Epithelial cell of prostate (primary cell): ENCODE measurements around the gene MACIR.

Source experiments
- DNase-seq: peaks from one replicate; pipeline ENCODE4 v3.0.0-alpha.2; 2011; ENCODE audit warnings: low read depth, low spot score
- H3K27ac ChIP-seq: fragments of 450-650 bp; 2 replicates; pipeline ENCODE4 v1.5.1; 2017; ENCODE audit warnings: mild to moderate bottlenecking

MACIR gene

DNA sequence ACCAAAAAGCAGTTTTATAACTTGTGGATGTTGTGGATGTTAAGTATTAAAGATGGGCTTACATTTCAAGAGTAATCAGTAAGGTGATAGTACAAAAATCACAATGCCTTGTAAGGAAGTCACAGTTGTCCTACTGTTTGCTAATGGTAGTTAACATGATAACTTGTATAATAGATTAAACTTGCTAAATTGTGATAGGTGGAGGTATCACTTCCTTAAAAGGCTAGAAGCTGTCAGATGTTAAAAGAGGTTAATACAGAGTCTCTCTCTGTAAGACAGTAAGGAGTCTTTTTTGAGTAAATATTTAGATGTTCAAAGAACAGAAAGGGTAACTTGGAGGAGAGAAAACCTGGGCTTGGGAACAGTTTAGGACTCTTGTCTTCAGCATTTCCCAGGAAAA is 14.2 kb upstream of the MACIR start:
- DNase-seq: no peak
- no peak overlapping the region for H3K27ac ChIP-seq

- H3K27ac ChIP-seq: no peak overlapping the region
- no peak for DNase-seq
Observed at GRCh38 chr5:103245761-103246160, 12.8 kb upstream of the MACIR start.

- DNase-seq: no peak
- no peak overlapping the region for H3K27ac ChIP-seq
Observed at GRCh38 chr5:103247118-103247517, 11.4 kb upstream of the MACIR start.

- DNase-seq: no peak
- no peak overlapping the region for H3K27ac ChIP-seq
Observed at GRCh38 chr5:103249068-103249467, 9.5 kb upstream of the MACIR start.

- DNase-seq: no peak
- no peak overlapping the region for H3K27ac ChIP-seq
Observed at GRCh38 chr5:103254921-103255320, 3.6 kb upstream of the MACIR start.

DNA sequence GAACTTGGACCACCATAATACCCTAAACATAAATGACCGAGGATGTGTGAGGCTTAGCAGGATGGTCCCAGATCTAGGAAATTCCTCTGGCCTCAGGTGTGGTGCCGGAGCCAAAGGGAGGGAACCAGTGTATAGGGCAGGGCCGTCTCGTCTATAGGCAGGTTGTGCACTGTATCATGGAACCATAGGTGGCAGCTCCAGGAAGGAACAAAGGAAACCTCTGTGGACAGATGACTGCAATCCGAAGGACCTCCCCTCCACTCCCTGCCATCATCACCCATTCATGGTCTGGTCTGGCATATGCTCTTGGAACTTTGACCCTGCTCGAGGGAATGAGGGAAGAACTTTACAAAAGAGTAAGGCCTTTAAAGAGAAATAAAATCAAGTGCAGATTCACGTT is 2.9 kb upstream of the MACIR start:
- no peak for DNase-seq
- H3K27ac ChIP-seq: no peak overlapping the region

DNA sequence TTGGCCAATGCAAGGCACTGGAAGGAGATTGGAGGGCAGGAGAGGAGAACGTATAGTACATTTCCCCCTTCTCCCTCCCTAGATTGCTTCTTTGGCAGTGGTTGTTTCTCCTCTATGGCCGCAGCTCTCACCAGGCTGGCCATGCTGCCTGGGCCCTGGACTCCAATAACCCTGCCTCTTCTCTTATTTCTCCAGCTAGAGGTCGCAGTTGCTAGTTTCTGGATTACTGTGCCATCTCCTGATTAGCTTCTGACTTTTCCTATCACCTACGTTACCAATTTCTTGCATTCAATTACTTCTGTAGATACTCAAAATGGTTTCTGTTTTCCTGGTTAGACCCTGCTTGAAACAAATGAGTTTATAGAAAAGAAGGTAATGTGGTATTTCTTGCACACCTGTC is 2.4 kb upstream of the MACIR start:
- no peak for DNase-seq
- H3K27ac ChIP-seq: no peak overlapping the region

DNA sequence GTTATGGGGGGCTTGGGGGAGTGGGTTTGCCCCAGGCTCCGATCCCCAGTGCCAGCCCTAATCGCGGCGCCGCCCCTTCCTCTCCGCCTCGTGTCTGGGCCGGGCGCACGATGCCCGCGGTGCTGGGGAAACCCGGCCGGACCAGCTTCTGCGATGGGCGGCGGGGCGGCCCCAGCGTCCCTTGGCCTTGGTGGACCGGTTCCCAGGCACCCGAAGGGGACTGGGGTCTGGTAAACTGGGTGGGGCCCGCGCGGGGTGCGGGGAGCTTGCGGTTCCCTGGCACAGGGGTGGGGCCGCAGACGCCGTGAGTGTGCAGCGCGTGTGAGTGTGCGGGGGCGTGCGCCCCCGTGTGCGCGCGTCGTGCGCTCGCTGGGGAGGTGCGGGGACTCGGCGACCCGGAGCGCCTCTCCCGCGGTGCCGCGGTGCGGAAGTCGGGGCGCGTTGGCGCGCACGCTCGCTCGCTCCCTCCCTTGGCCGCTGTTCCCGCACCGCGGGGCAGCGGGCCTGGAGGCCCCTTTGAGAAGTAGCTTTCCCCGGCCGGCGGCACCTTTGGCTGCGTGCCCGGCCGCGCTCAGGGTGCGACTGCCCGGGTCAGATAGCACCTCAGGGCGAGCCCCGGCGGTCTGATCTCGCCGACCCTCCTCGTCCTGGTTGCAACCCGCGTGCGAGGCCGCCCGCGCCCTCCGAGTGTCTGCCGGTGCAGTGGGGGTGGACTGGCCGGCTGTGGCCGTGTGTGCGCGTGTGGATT is 568 bp downstream of the MACIR start:
- no peak for DNase-seq
- H3K27ac ChIP-seq: peak overlapping the region; percentile 64

DNA sequence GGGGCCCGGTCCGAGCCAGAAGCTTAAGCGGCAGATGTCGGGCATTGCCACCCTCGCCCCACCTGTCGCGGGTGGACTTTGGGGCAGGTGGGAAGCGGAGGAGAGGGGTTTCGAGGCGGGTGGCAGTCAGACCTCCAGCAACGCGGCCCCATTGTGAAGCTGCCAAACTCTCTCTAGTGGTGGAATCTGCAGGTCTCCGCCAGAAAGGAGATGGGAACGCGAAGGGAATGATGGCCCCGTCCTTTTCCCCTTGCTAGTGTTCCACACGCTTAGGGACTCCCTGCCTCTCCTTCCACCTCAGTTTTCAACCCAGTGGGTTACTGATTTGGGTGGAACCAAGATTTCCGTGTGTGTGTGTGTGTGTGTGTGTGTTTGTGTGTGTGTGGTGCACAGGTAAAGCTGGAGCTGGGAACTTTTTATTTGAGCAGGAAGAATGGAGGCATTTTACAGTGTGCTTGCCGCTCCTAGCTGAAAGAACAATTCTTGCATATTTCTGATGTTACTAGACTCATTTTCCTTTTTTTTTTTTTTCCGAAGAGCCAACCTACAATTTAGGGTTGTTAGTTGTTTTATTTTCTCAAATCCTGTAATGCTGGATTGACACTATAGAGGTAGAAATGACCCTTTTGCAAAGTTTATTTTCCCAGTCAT is 1.3 kb downstream of the MACIR start:
- H3K27ac ChIP-seq: peak overlapping the region; percentile 64

GRCh38 chr5:103260951-103261350 is 2.4 kb downstream of the MACIR start:
- no peak overlapping the region for H3K27ac ChIP-seq
- DNase-seq: no peak

More for the DNA sequence above, 1.3 kb downstream of the MACIR start:
- DNase-seq: no peak

DNA sequence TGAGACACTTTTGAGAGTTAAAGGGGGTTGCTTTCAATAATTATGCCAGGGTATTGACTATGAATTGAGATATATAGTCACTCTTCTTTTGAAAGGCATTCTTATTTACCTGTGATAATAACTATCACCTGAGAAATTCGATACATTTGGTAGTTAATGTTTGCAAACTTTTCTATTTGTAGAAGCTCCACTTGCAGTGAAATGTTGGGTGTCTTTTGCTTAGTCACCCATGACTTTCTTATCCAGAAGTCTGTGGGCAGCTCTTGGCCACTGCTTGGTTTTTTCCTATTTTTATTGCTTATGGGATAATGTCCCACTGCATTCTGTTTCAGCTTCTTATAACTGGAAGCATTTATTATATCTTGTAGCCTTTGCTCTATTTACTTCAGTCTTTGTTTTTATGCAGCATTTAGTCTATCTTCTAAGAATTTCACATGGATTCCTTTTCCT is 3.9 kb downstream of the MACIR start:
- no peak overlapping the region for H3K27ac ChIP-seq
- no peak for DNase-seq

GRCh38 chr5:103263054-103263453 is 4.5 kb downstream of the MACIR start:
- no peak for DNase-seq
- H3K27ac ChIP-seq: no peak overlapping the region

GRCh38 chr5:103264508-103264907 is 5.9 kb downstream of the MACIR start:
- H3K27ac ChIP-seq: no peak overlapping the region
- no peak for DNase-seq

DNA sequence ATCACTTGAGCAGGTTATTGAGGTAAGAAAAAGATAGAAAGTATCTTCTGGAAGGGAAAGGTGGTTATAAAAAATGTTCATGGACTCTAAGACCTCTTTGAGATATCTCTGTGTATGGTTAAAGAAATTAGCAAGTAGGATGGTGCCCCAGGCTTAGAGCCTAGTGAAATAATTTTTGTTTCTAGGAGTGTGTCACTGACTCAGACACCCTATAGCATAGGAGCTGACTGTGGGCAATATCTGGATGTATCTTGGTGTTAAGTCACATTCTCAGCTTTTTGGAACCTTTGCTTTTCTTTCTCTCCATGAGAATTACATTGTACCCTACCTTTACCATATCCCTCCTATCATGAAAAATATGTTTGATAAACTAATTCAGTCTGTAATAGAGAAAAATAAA is 12.0 kb downstream of the MACIR start:
- no peak for DNase-seq
- H3K27ac ChIP-seq: no peak overlapping the region

DNA sequence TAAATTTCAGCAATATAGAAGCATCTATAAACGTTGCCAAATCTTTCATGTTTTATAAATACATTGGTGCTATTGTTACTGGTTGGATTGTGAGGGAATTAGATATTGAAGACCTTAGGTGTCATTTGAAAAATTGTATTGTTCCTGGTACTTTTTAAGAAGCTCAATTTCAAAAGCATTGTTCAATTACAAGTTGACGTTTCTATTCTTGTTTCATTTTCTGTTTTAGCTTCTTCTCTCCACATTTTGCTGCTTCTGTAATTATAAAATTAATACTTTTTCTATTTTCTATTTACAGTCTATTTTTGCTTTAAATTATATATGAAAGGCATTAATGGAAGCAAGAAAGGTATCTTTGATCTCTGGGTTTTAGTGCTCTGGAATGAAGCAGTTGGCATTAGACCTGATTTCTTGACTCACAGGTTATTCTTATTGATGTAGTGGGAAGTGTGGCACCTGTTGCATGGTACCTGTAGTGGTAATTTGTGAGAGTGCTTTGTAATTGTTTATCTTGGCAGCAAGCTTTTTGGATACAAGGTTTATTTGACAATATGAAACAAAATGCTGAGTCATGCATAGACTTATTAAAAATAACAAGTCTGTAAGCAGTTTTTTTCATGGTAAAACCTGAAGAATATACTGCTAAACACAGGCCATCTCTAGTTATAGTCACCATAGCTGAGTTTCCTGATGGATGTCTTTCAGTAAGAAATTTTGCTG is 13.2 kb downstream of the MACIR start:
- no peak for DNase-seq
- no peak overlapping the region for H3K27ac ChIP-seq

- DNase-seq: no peak
- H3K27ac ChIP-seq: no peak overlapping the region
Observed at GRCh38 chr5:103272377-103272776, 13.8 kb downstream of the MACIR start.

- DNase-seq: no peak
- no peak overlapping the region for H3K27ac ChIP-seq
Observed at GRCh38 chr5:103273952-103274351, 15.4 kb downstream of the MACIR start.

DNA sequence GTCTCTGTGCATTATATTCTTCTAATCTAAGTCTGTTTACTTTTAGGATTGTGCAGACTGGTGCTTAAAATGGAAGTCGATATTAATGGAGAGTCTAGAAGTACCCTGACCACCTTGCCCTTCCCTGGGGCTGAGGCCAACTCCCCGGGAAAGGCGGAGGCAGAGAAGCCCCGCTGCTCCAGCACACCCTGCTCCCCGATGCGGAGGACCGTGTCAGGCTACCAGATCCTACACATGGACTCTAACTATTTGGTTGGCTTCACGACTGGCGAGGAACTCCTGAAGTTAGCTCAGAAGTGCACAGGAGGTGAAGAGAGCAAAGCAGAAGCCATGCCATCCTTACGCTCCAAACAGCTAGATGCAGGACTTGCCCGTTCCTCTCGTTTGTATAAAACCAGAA is 17.3 kb downstream of the MACIR start:
- no peak for DNase-seq
- H3K27ac ChIP-seq: no peak overlapping the region

GRCh38 chr5:103280967-103281366 is 22.4 kb downstream of the MACIR start:
- no peak overlapping the region for H3K27ac ChIP-seq
- DNase-seq: no peak

- no peak for DNase-seq
- no peak overlapping the region for H3K27ac ChIP-seq
Observed at GRCh38 chr5:103283120-103283519, 24.6 kb downstream of the MACIR start.

- DNase-seq: no peak
- H3K27ac ChIP-seq: no peak overlapping the region
Observed at GRCh38 chr5:103283869-103284268, 25.3 kb downstream of the MACIR start.
